B cell (primary cell): ENCODE measurements around the gene KRT27. TPM values are rescaled to one million over a fixed set of nuclear protein-coding genes. Genes with fewer than 3 reads are reported as not detected.

ENCODE experiments used
- ATAC-seq: fragments of 200-7000 bp; cut with Tn5 transposase; one replicate; pipeline ENCODE4 v1.10.0; 2021; ENCODE audit warnings: low read depth, mild to moderate bottlenecking, moderate number of reproducible peaks, moderate library complexity
- CTCF ChIA-PET: fragments of 350-600 bp; sonication (Branson Sonifier 250); formaldehyde crosslinking; loops from one replicate; lab custom pipeline; 2021; ENCODE audit warnings: antibody characterized with exemption, inconsistent platforms; lab: Charles Lee
- POLR2A ChIA-PET: fragments of 350-600 bp; sonication (Branson Sonifier 250); formaldehyde crosslinking; loops from one replicate; lab custom pipeline; 2021; ENCODE audit warnings: antibody characterized with exemption; lab: Charles Lee
- DNase-seq: peaks from one replicate; pipeline ENCODE4 v3.0.0; 2013
- H2AFZ ChIP-seq: 2 replicates; pipeline ENCODE4 v1.6.1; 2012; ENCODE audit warnings: mild to moderate bottlenecking, low read depth, low read length; ENCODE audit not compliant: insufficient read depth, poor library complexity, severe bottlenecking
- H3K27ac ChIP-seq, 2 donors: 1 replicate in 1 of 2; 2 replicates in 1 of 2; pipeline ENCODE4 v1.5.1; 2012 to 2013; ENCODE audit warnings: low read length in 2 of 2, mild to moderate bottlenecking in 2 of 2, moderate library complexity in 1 of 2
- H3K27me3 ChIP-seq, 4 experiments: fragments of 200-600 bp in 1 of 4; sonication (generic) in 1 of 4; replicated peaks in 1 of 4; 1 replicate in 2 of 4; 2 replicates in 2 of 4; pipeline versions ENCODE4 v1.6.1 to v1.7.0; 2013 to 2016; ENCODE audit warnings: low read length in 3 of 4, mild to moderate bottlenecking in 2 of 4, mixed read lengths in 1 of 4, moderate library complexity in 1 of 4; ENCODE audit not compliant: insufficient read depth in 4 of 4, control insufficient read depth in 3 of 4; ENCODE audit errors: control extremely low read depth in 1 of 4
- H3K36me3 ChIP-seq, 2 experiments: replicated peaks in 1 of 2; 1 replicate in 1 of 2; 2 replicates in 1 of 2; pipeline versions ENCODE4 v1.6.1 to v1.7.1; 2013; ENCODE audit warnings: low read length in 1 of 2; ENCODE audit not compliant: insufficient read depth in 2 of 2, control insufficient read depth in 1 of 2; ENCODE audit errors: control extremely low read depth in 1 of 2, extremely low read depth in 1 of 2
- H3K4me1 ChIP-seq, 2 donors: fragments of 200-600 bp in 1 of 2; sonication (generic) in 1 of 2; 1 replicate in 1 of 2; 2 replicates in 1 of 2; pipeline versions ENCODE4 v1.5.1 to v1.6.1; 2013 to 2017; ENCODE audit warnings: low read length in 2 of 2; ENCODE audit not compliant: control insufficient read depth in 2 of 2, insufficient read depth in 2 of 2
- H3K4me2 ChIP-seq: replicated peaks from 2 replicates; pipeline ENCODE3; 2012; ENCODE audit warnings: mild to moderate bottlenecking, low read depth, low read length; ENCODE audit not compliant: poor library complexity, severe bottlenecking
- H3K4me3 ChIP-seq, 5 experiments: fragments of 200-600 bp in 1 of 5; sonication (generic) in 1 of 5; 1 replicate in 3 of 5; 2 replicates in 2 of 5; pipeline versions ENCODE4 v1.5.1 to v1.7.0; 2011 to 2016; ENCODE audit warnings: low read length in 4 of 5, mild to moderate bottlenecking in 4 of 5, low read depth in 2 of 5, control low read depth in 1 of 5, moderate library complexity in 1 of 5; ENCODE audit not compliant: insufficient read depth in 1 of 5; ENCODE audit errors: control extremely low read depth in 1 of 5, extremely low read depth in 1 of 5
- H3K79me2 ChIP-seq: fragments of 200-600 bp; sonication (generic); one replicate; pipeline ENCODE4 v1.6.0; 2016; ENCODE audit warnings: low read length; ENCODE audit not compliant: control insufficient read depth, insufficient read depth
- H3K9ac ChIP-seq: fragments of 200-600 bp; sonication (generic); 2 replicates; pipeline ENCODE4 v1.6.1; 2017; ENCODE audit warnings: mild to moderate bottlenecking, low read length, moderate library complexity
- H3K9me3 ChIP-seq, 3 donors: one replicate each; pipeline versions ENCODE4 v1.6.1 to v1.7.1; 2013; ENCODE audit warnings: low read length in 2 of 3; ENCODE audit not compliant: control insufficient read depth in 2 of 3, insufficient read depth in 1 of 3; ENCODE audit errors: control extremely low read depth in 1 of 3
- H4K20me1 ChIP-seq: 2 replicates; pipeline ENCODE4 v1.6.0; 2012; ENCODE audit warnings: mild to moderate bottlenecking, low read length; ENCODE audit not compliant: insufficient read depth, control insufficient read depth, poor library complexity, severe bottlenecking
- H3K27ac Mint-ChIP-seq: one replicate; pipeline ENCODE4 v1.8.0; 2021; ENCODE audit warnings: mixed read lengths
- H3K27me3 Mint-ChIP-seq: one replicate; pipeline ENCODE4 v1.8.0; 2021; ENCODE audit warnings: mixed read lengths
- H3K4me1 Mint-ChIP-seq: one replicate; pipeline ENCODE4 v1.8.0; 2021; ENCODE audit warnings: mixed read lengths
- H3K4me3 Mint-ChIP-seq: one replicate; pipeline ENCODE4 v1.8.0; 2021; ENCODE audit warnings: mixed read lengths
- H3K9me3 Mint-ChIP-seq: one replicate; pipeline ENCODE4 v1.8.0; 2022; ENCODE audit warnings: mixed read lengths; ENCODE audit not compliant: insufficient read depth
- CTCF ChIP-seq: fragments of 200-600 bp; IDR thresholded peaks from one replicate; pipeline ENCODE4 v1.8.0; 2022; ENCODE audit warnings: antibody characterized with exemption, mild to moderate bottlenecking
- EZH2 ChIP-seq: IDR thresholded peaks from 2 replicates; pipeline ENCODE4 v1.6.1; 2012; ENCODE audit warnings: borderline replicate concordance, low read depth, mild to moderate bottlenecking, moderate library complexity, low read length; ENCODE audit not compliant: insufficient read depth, poor library complexity, severe bottlenecking
- WGBS: methylation state at CpG from one replicate; pipeline ENCODE4 v1.1.5; 2013; ENCODE audit warnings: missing lambda C conversion rate; ENCODE audit not compliant: insufficient coverage; 5-methylcytosine and 5-hydroxymethylcytosine counted together
- intact Hi-C: fragments of 100-400 bp; cut with micrococcal nuclease; formaldehyde crosslinking; loops from one replicate; pipeline ENCODE4 v1.10.0; 2022
- polyA plus RNA-seq: library from polyadenylated mRNA; depleted of rRNA; stranded (reverse); fragments of >200 nt; gene quantifications from 2 replicates; pipeline ENCODE4 v1.2.3, GENCODE V29; 2012
- total RNA-seq, 2 donors: library from RNA; stranded (reverse); fragments of 120-200 nt in 1 of 2; gene quantifications; 1 replicate in 1 of 2; 2 replicates in 1 of 2; pipeline versions ENCODE4 v1.2.3 to v1.2.4, GENCODE V29; 2013 to 2022

KRT27 gene
- total and polyA plus RNA-seq, 2 donors (not counting 1 experiment from before 2014, with no cell fraction given): not detected

DNA sequence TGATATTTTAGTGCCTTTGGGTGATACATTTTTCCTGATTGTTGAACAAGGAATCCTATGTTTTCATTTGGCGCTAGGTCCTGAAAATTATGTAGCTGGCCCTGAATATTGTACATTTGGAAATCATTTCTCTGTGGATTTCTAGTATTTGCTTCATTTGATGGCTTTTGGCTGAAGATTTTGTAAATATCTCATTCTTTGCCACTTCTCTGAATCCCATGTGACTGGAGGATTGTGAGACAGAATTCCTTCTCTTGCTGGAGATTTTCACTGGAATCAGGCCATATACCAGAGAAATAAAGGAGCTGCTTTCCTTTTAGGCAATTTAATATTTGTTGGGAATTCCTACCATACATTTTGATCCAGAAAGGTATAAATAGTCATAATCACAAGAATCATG, 8.8 kb upstream of the KRT27 start:
- Histone ChIP-seq H3K4me3 (no peak overlapping the region), H4K20me1 (no peaks in the 10 kb centered on the region), H3K27ac (no peak overlapping the region), H3K4me1 (no peaks in the 10 kb centered on the region), H3K36me3 (no peaks in the 10 kb centered on the region), H2AFZ (no peak overlapping the region), H3K27me3 (peaks cover 0 to 12% (median 2%) of the 10 kb centered on the region in 4 experiments), H3K9me3 (no peaks in the 10 kb centered on the region), H3K79me2 (no peaks in the 10 kb centered on the region), H3K4me2 (no peak overlapping the region), H3K9ac (no peak overlapping the region)
- TF ChIP-seq EZH2: no peak
- TF ChIP-seq CTCF: no peak
- Mint-ChIP-seq H3K9me3 (no peaks in the 10 kb centered on the region), H3K4me3 (no peak overlapping the region), H3K27me3 (peaks cover 29% of the 10 kb centered on the region), H3K4me1 (no peaks in the 10 kb centered on the region), H3K27ac (no peak overlapping the region)
- no CpG with 5 or more reads among the region's 1 CpG for WGBS
- ChIA-PET CTCF (interaction anchor here (0.7 to 3.7 kb wide), 9 partner anchors 76 to 872 kb away, joined by 3 to 25 read pairs (median 3); no protein-coding TSS in a partner anchor), POLR2A (no interaction called here)
- intact Hi-C loops: loop anchor here (1.0 to 5.0 kb wide), 2 partner anchors 77 to 349 kb away; partner anchors contain the start of gene IGFBP4
- DNase-seq (no peak), ATAC-seq (no peak)

DNA sequence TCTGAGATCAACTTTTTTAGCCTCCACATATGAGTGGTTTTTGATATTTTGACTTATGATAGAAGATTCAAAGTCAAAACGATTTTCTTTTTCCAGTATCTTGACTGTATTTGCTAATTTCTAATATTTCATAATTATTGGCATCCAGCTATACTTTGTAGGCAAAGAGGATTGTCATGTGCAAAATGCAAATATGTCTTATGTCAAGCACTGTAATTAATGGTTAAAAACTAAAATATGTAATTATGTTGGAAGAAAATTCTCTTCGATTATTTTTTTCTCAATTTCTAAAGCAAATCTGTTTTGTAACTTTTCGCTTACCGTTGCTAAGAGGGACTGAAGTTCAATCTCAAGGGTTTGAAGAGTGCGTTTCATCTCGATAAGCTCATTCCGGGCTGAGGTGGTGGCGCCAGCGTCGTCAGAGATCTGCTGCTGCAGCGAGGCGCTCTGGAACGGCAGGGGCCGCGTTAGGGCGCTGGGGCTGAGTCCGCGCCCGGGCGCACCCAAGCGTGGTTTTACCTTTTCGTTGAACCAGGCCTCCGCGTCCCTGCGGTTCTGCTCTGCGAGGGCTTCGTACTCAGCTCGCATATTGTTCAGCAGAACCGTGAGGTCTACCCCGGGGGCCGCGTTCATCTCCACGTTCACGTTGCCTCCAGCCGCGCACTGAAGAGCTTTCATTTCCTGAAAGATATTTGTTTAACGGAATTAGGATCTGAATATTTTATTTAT, 3.0 kb downstream of the KRT27 start:
- ATAC-seq (no peak), DNase-seq (peak; percentile 39)
- Histone ChIP-seq H3K27me3 (peaks cover 0 to 23% (median 19%) of the 10 kb centered on the region in 4 experiments), H3K4me1 (peaks cover 5 to 7% of the 10 kb centered on the region in 2 donors), H3K27ac (no peak overlapping the region), H3K9me3 (peaks cover 0 to 5% (median 0%) of the 10 kb centered on the region in 3 donors), H3K79me2 (no peaks in the 10 kb centered on the region), H4K20me1 (no peaks in the 10 kb centered on the region), H3K4me3 (peak overlapping the region in 3 of 5 experiments; percentile 16 to 53 (median 44)), H3K36me3 (no peaks in the 10 kb centered on the region), H2AFZ (peak overlapping the region; percentile 65), H3K9ac (peak overlapping the region; percentile 39), H3K4me2 (peak overlapping the region; percentile 63)
- Mint-ChIP-seq H3K27me3 (peaks cover 68% of the 10 kb centered on the region), H3K4me1 (peaks cover 2% of the 10 kb centered on the region), H3K27ac (no peak overlapping the region), H3K9me3 (no peaks in the 10 kb centered on the region), H3K4me3 (peak overlapping the region; percentile 55)
- intact Hi-C loops: no loop called here
- CTCF ChIA-PET: interaction anchor here (1.0 kb wide), 1 partner anchor 13 kb away, joined by 3 read pairs; no protein-coding TSS in a partner anchor
- 41% methylated on average over 33 of the region's 37 CpGs for WGBS
- TF ChIP-seq CTCF (no peak), EZH2 (no peak)
- POLR2A ChIA-PET: no interaction called here
